Neural crest cell (in vitro differentiated cells): ENCODE data around the gene CRIM1. TPM values are rescaled to one million over a fixed set of nuclear protein-coding genes. Genes with fewer than 3 reads are reported as not detected.

ENCODE experiments used
- DNase-seq: peaks from one replicate; pipeline ENCODE4 v3.0.0; 2021; ENCODE audit warnings: low read depth, mixed read lengths, low spot score
- H3K27ac Mint-ChIP-seq: one replicate; pipeline ENCODE4 v1.8.0; 2021; ENCODE audit warnings: mild to moderate bottlenecking, mixed read lengths; ENCODE audit not compliant: unreplicated experiment
- H3K27me3 Mint-ChIP-seq: 2 replicates; pipeline ENCODE4 v1.8.0; 2021; ENCODE audit warnings: low read depth, mild to moderate bottlenecking, mixed read lengths
- H3K36me3 Mint-ChIP-seq: 2 replicates; pipeline ENCODE4 v1.8.0; 2021; ENCODE audit warnings: low read depth, mild to moderate bottlenecking, mixed read lengths
- H3K4me1 Mint-ChIP-seq: 2 replicates; pipeline ENCODE4 v1.8.0; 2021; ENCODE audit warnings: mixed read lengths
- H3K4me3 Mint-ChIP-seq: one replicate; pipeline ENCODE4 v1.8.0; 2021; ENCODE audit warnings: mild to moderate bottlenecking, mixed read lengths
- H3K9me3 Mint-ChIP-seq: 2 replicates; pipeline ENCODE4 v1.8.0; 2021; ENCODE audit warnings: mixed read lengths
- total RNA-seq: library from RNA; stranded (reverse); gene quantifications from 2 replicates; pipeline ENCODE4 v1.2.1, GENCODE V29; 2021
- TF ChIP-seq, protein P1 (sequence below): fragments of 200-600 bp; sonication (generic); conservative IDR thresholded peaks from 2 replicates; pipeline ENCODE4 v1.5.0; 2021; ENCODE audit warnings: antibody characterized with exemption, mild to moderate bottlenecking

Gene CRIM1
- total RNA-seq, 1 donor from 2014 or later = 13.8 TPM

DNA sequence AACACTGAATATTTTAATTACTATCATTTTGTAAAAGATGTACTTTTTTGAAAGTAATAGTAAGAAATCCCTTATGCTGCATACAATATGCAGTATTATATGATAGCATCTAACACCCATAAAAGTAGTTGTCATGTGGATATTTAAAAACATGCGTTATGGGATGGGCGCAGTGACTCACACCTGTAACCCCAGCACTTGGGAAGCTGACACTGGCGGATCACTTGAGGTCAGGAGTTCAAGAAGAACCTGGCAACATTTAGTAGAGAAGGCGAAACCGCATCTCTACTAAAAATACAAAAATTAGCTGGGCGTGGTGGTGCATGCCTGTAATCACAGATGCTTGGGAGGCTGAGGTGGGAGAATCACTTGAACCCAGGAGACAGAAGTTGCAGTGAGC lies 153.5 kb downstream of the CRIM1 start:
- Mint-ChIP-seq H3K27ac (no peak overlapping the region), H3K36me3 (no peaks in the 10 kb centered on the region), H3K27me3 (no peaks in the 10 kb centered on the region), H3K4me3 (no peak overlapping the region), H3K4me1 (peaks cover 15% of the 10 kb centered on the region), H3K9me3 (no peaks in the 10 kb centered on the region)
- no peak for DNase-seq
- TF ChIP-seq, protein P1, sequence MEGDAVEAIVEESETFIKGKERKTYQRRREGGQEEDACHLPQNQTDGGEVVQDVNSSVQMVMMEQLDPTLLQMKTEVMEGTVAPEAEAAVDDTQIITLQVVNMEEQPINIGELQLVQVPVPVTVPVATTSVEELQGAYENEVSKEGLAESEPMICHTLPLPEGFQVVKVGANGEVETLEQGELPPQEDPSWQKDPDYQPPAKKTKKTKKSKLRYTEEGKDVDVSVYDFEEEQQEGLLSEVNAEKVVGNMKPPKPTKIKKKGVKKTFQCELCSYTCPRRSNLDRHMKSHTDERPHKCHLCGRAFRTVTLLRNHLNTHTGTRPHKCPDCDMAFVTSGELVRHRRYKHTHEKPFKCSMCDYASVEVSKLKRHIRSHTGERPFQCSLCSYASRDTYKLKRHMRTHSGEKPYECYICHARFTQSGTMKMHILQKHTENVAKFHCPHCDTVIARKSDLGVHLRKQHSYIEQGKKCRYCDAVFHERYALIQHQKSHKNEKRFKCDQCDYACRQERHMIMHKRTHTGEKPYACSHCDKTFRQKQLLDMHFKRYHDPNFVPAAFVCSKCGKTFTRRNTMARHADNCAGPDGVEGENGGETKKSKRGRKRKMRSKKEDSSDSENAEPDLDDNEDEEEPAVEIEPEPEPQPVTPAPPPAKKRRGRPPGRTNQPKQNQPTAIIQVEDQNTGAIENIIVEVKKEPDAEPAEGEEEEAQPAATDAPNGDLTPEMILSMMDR = no peak

DNA sequence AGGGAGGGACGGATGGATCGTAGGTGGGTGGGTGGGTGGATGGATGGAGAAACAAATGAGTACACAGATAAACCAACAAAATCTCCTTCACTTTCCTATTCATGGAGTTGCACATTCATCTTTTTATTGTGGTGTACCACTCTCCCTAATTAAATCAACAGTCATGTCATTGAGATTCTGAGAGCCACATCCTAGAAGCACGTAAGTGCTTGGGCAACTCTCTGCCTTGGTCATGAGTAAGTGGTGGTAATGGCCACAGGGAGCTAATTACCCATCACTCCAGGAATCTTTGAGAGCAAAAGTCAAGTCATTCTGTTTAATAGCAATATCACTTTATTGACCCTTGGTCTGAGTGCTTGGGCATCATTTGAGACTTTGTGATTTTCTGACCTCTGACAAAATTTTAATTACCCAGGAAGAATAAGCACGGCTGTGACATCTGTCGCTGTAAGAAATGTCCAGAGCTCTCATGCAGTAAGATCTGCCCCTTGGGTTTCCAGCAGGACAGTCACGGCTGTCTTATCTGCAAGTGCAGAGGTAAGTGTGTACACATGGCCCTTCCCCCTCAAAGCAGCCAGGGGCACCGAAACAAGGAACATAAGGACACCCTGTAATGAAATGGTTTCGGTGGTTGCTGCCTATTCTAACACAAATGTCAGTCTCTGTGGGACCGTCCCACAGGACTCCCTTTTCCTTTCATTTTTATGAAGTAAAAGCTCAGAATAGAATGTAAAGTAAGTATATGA lies 156.5 kb downstream of the CRIM1 start:
- Mint-ChIP-seq H3K36me3 (peaks cover 4% of the 10 kb centered on the region), H3K4me1 (peaks cover 15% of the 10 kb centered on the region), H3K9me3 (no peaks in the 10 kb centered on the region), H3K27ac (no peak overlapping the region), H3K4me3 (no peak overlapping the region), H3K27me3 (no peaks in the 10 kb centered on the region)
- TF ChIP-seq, protein P1 = no peak
- no peak for DNase-seq

DNA sequence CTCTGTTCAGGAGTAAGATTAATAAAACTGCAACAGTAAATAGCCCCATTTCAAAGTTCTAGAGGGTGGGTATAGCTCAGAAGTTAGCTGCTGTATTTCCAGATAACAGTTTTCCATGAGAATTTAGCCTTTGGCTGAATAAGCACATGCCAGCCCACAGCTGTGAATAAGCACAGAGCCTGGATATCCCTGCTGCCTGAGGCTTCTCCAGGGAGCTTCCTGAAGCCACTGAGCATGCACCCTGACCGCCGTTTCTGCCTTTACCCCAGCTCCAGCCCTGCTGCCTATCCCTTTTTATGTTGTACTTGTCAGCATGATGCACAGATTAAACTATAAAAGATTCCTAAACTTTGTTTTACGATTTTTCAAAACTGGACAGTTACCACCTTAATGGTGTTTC lies 157.1 kb downstream of the CRIM1 start:
- Mint-ChIP-seq H3K36me3 (peaks cover 4% of the 10 kb centered on the region), H3K9me3 (no peaks in the 10 kb centered on the region), H3K27me3 (no peaks in the 10 kb centered on the region), H3K4me3 (no peak overlapping the region), H3K27ac (no peak overlapping the region), H3K4me1 (peaks cover 15% of the 10 kb centered on the region)
- TF ChIP-seq, protein P1 = no peak
- DNase-seq = no peak

DNA sequence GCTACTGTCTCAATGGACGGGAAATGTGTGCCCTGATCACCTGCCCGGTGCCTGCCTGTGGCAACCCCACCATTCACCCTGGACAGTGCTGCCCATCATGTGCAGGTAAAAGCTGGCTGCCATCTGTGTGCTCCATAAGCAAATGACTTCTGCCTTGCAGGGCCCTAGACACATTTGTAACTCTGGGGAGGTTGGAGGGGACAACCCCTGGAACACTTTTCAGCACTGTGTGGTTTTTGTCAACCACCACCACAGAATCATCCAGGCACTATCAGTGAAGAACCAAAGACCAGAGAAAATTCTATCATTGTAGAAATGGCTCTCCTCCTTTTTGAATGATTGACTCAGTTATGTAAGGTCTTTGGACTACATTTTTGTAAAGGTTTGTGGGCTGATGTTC lies 158.1 kb downstream of the CRIM1 start:
- no peak overlapping the region for H3K27ac Mint-ChIP-seq
- peaks cover 4% of the 10 kb centered on the region for H3K36me3 Mint-ChIP-seq
- no peak overlapping the region for H3K4me3 Mint-ChIP-seq
- TF ChIP-seq, protein P1 = no peak
- no peaks in the 10 kb centered on the region for H3K9me3 Mint-ChIP-seq
- peaks cover 15% of the 10 kb centered on the region for H3K4me1 Mint-ChIP-seq
- no peak for DNase-seq
- H3K27me3 Mint-ChIP-seq = no peaks in the 10 kb centered on the region

DNA sequence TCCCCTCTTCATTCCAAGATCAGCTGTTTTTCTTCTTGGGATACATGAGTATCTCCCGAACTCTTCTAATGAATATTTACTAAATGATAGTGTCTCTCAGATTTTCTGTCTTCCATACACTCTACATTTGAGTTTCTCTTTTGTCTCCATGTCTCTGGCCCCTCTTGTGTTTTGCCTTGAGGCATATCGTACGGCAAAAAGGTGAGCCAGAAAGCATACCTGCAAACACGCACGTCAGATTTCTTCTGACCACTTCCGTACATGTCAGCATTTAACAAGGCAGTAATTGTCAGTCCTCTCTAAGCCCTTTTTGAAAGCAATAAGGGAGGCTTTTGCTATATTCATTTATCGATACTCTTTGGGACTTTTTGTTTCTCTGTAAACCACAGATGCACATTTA lies 160.0 kb downstream of the CRIM1 start:
- H3K36me3 Mint-ChIP-seq = peaks cover 7% of the 10 kb centered on the region
- no peak overlapping the region for H3K27ac Mint-ChIP-seq
- no peak for DNase-seq

More for the DNA sequence above, 160.0 kb downstream of the CRIM1 start:
- no peak overlapping the region for H3K4me3 Mint-ChIP-seq
- peaks cover 15% of the 10 kb centered on the region for H3K4me1 Mint-ChIP-seq
- TF ChIP-seq, protein P1 = no peak
- no peaks in the 10 kb centered on the region for H3K27me3 Mint-ChIP-seq
- H3K9me3 Mint-ChIP-seq = no peaks in the 10 kb centered on the region
